Natural killer cell (primary cell): ENCODE measurements around the gene PDCD2L. TPM values are rescaled to one million over a fixed set of nuclear protein-coding genes. Genes with fewer than 3 reads are reported as not detected.

Experiments
- ATAC-seq, 3 donors: fragments of 150-1000 bp in 2 of 3; fragments of 200-7000 bp in 1 of 3; cut with Tn5 transposase; 1 replicate in 1 of 3; 2 replicates in 2 of 3; pipeline ENCODE4 v1.10.0; 2021; ENCODE audit warnings: mild to moderate bottlenecking in 2 of 3, moderate library complexity in 2 of 3
- DNase-seq, 2 donors: peaks; one replicate each; pipeline versions ENCODE4 v3.0.0 to v3.0.0-alpha.2; 2013 to 2021; ENCODE audit warnings: mixed read lengths in 1 of 2
- H3K27ac ChIP-seq: one replicate; pipeline ENCODE4 v1.5.1; 2013; ENCODE audit warnings: mild to moderate bottlenecking, low read length
- H3K27me3 ChIP-seq: one replicate; pipeline ENCODE4 v1.6.1; 2013; ENCODE audit warnings: low read length; ENCODE audit not compliant: control insufficient read depth, insufficient read depth
- H3K36me3 ChIP-seq: one replicate; pipeline ENCODE4 v1.6.1; 2013; ENCODE audit warnings: low read length; ENCODE audit not compliant: control insufficient read depth, insufficient read depth
- H3K4me1 ChIP-seq: one replicate; pipeline ENCODE4 v1.6.1; 2013; ENCODE audit warnings: low read length; ENCODE audit not compliant: control insufficient read depth, insufficient read depth
- H3K4me3 ChIP-seq: one replicate; pipeline ENCODE4 v1.5.1; 2013; ENCODE audit warnings: low read length
- H3K9me3 ChIP-seq: one replicate; pipeline ENCODE4 v1.6.1; 2013; ENCODE audit warnings: low read length; ENCODE audit not compliant: control insufficient read depth, insufficient read depth
- H3K27ac Mint-ChIP-seq, 2 donors: one replicate each; pipeline ENCODE4 v1.8.0; 2022; ENCODE audit warnings: mild to moderate bottlenecking in 2 of 2, mixed read lengths in 2 of 2, moderate library complexity in 1 of 2
- H3K27me3 Mint-ChIP-seq, 2 donors: one replicate each; pipeline ENCODE4 v1.8.0; 2022; ENCODE audit warnings: low read depth in 2 of 2, mixed read lengths in 2 of 2
- H3K36me3 Mint-ChIP-seq: one replicate; pipeline ENCODE4 v1.8.0; 2022; ENCODE audit warnings: mixed read lengths
- H3K4me1 Mint-ChIP-seq, 2 donors: one replicate each; pipeline ENCODE4 v1.8.0; 2022; ENCODE audit warnings: mixed read lengths in 2 of 2
- H3K4me3 Mint-ChIP-seq: one replicate; pipeline ENCODE4 v1.8.0; 2022; ENCODE audit warnings: mild to moderate bottlenecking, moderate library complexity, mixed read lengths
- H3K9me3 Mint-ChIP-seq, 2 donors: one replicate each; pipeline ENCODE4 v1.8.0; 2022; ENCODE audit warnings: mixed read lengths in 2 of 2
- WGBS: methylation state at CpG from one replicate; pipeline ENCODE4 v1.1.7; 2013; ENCODE audit warnings: missing lambda C conversion rate; ENCODE audit not compliant: insufficient coverage; 5-methylcytosine and 5-hydroxymethylcytosine counted together
- intact Hi-C: fragments of 100-400 bp; cut with micrococcal nuclease; formaldehyde crosslinking; loops from one replicate; pipeline ENCODE4 v1.14.2; 2022
- total RNA-seq, 4 donors: library from RNA; stranded (reverse); fragments of 120-200 nt in 1 of 4; gene quantifications; one replicate each; pipeline versions ENCODE4 v1.2.3 to v1.2.4, GENCODE V29; 2013 to 2022
- TF ChIP-seq, protein P1 (sequence below): fragments of 200-600 bp; IDR thresholded peaks from one replicate; pipeline ENCODE4 v1.8.0; 2022; ENCODE audit warnings: antibody characterized with exemption

The PDCD2L gene
- total RNA-seq, 3 donors from 2014 or later (not counting 1 experiment from before 2014, with no cell fraction given) = 4.7 to 8.6 (median 5.6) TPM

DNA sequence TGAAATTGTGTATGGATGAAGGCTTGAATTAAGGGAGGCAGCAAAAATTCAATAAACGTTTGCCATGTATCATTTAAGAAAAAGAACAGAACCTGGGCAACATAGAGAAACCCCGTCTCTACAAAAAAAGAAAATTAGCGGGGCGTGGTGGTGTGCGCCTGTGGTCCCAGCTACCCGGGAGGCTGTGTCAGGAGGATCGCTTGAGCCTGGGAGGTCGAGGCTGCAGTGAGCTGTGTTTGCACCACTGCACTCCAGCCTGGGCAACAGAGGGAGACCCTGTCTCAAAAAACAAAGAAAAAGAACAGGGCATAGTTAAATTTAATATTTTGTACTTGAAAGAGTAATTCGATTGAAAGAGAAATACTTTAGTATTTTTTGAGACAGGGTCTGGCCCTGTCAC is 25.4 kb downstream of the PDCD2L start:
- DNase-seq = no peak
- no peak overlapping the region for H3K27ac ChIP-seq
- peaks cover 10% of the 10 kb centered on the region for H3K36me3 ChIP-seq
- Mint-ChIP-seq H3K27me3 (no peaks in the 10 kb centered on the region), H3K4me3 (peak overlapping the region; percentile 89), H3K9me3 (no peaks in the 10 kb centered on the region), H3K27ac (peak overlapping the region in 1 of 2 donors; percentile 87), H3K4me1 (peaks cover 26 to 28% of the 10 kb centered on the region in 2 donors), H3K36me3 (no peaks in the 10 kb centered on the region)
- TF ChIP-seq, protein P1, sequence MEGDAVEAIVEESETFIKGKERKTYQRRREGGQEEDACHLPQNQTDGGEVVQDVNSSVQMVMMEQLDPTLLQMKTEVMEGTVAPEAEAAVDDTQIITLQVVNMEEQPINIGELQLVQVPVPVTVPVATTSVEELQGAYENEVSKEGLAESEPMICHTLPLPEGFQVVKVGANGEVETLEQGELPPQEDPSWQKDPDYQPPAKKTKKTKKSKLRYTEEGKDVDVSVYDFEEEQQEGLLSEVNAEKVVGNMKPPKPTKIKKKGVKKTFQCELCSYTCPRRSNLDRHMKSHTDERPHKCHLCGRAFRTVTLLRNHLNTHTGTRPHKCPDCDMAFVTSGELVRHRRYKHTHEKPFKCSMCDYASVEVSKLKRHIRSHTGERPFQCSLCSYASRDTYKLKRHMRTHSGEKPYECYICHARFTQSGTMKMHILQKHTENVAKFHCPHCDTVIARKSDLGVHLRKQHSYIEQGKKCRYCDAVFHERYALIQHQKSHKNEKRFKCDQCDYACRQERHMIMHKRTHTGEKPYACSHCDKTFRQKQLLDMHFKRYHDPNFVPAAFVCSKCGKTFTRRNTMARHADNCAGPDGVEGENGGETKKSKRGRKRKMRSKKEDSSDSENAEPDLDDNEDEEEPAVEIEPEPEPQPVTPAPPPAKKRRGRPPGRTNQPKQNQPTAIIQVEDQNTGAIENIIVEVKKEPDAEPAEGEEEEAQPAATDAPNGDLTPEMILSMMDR = no peak
- ATAC-seq = no peak
- intact Hi-C loops = no loop called here
- H3K27me3 ChIP-seq = no peaks in the 10 kb centered on the region
- H3K4me1 ChIP-seq = peaks cover 23% of the 10 kb centered on the region
- 70% methylated on average over 9 of the region's 9 CpGs for WGBS
- peak overlapping the region; percentile 88 for H3K4me3 ChIP-seq
- no peaks in the 10 kb centered on the region for H3K9me3 ChIP-seq

DNA sequence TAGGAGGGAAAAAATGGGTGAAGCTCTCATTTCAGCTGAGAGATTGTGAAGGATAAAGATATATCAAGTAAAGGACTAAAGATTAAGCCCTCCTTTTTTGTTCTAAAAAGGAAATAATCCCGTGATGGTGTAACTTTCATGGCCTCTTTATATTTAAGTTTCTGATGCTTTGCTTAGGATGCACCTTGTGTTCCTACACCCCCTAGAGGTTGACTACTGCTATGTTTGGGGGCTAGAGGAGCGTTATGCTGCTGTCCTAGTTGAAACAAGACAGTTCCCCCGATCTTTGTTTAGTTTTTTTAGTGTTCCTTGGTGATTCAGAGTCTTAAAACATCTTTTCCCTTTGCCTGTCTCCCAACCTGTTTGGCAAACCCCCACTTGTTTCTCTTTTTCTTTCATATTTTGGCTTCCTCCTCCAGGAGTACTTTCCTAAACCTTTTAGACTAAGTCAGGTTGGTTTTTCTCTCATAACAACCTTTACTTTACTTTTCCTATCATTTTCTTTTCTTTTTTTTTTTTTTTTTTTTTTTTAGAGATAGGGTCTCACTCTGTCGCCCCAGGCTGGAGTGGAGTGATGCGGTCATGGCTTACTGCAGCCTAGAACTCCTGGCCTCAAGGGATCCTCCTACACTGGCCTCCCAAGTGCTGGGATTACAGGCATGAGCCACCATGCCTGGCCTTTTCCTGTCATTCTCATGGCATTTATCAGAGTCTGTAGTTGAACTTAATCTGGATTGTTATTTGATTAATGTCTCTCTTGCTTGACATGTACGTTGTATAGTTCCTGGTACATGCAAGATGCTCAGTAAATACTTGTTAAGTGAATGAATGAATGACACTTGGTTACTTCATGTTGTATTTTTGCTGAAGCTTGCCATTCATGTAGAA is 26.8 kb downstream of the PDCD2L start:
- Mint-ChIP-seq H3K27ac (peak overlapping the region; percentile 70 to 81), H3K4me1 (peaks cover 26 to 28% of the 10 kb centered on the region in 2 donors), H3K27me3 (no peaks in the 10 kb centered on the region), H3K36me3 (no peaks in the 10 kb centered on the region), H3K4me3 (peak overlapping the region; percentile 77), H3K9me3 (no peaks in the 10 kb centered on the region)
- H3K4me1 ChIP-seq = peaks cover 23% of the 10 kb centered on the region
- DNase-seq = peak in 1 of 2 donors; percentile 82
- H3K27me3 ChIP-seq = no peaks in the 10 kb centered on the region
- no peak overlapping the region for H3K27ac ChIP-seq
- no peaks in the 10 kb centered on the region for H3K9me3 ChIP-seq
- TF ChIP-seq, protein P1 = peak; percentile 74
- H3K36me3 ChIP-seq = peaks cover 21% of the 10 kb centered on the region
- peak; percentile 53 to 72 (median 56) for ATAC-seq
- intact Hi-C loops = loop anchor here (2.0 kb wide), 1 partner anchor 72 kb away; no protein-coding TSS in a partner anchor
- no peak overlapping the region for H3K4me3 ChIP-seq
- WGBS = 56% methylated on average over 5 of the region's 6 CpGs

DNA sequence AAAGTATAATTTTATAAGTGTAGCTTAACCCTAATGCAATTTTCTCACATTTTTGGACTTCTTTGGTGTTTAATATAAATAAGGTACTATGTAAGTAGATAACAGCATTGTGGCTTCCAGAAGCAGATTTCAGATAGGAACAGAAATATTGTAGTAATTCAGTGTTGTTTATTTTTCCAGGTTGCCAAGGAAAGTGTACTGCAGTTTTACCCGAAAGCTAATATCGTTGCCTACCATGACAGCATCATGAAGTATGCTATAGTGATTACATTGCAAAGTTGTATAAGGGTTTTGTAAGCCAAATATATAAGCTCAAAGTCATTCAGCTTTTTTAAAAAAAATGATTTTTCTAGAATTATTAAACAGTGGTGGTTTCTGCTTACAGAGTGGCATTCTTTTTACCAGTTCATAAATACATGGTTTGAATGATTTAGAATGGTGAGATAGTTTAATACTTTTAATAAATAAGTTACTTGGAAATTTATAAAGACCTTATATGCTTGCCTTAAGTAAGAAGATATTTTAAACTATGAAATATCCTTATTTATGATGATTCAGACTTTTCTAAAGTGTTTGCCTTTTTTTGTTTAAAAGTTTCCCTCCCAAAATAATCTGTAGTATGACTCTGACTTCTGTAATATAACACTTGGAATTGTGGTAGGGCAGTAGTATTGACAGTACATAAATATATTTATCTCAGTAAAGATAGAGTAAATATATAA is 27.6 kb downstream of the PDCD2L start:
- Mint-ChIP-seq H3K4me3 (no peak overlapping the region), H3K27me3 (no peaks in the 10 kb centered on the region), H3K9me3 (no peaks in the 10 kb centered on the region), H3K27ac (no peak overlapping the region), H3K36me3 (no peaks in the 10 kb centered on the region), H3K4me1 (peaks cover 26 to 28% of the 10 kb centered on the region in 2 donors)
- Histone ChIP-seq H3K27ac (no peak overlapping the region), H3K27me3 (no peaks in the 10 kb centered on the region), H3K4me1 (peaks cover 23% of the 10 kb centered on the region), H3K4me3 (no peak overlapping the region), H3K36me3 (peaks cover 24% of the 10 kb centered on the region), H3K9me3 (no peaks in the 10 kb centered on the region)
- TF ChIP-seq, protein P1 = no peak
- no peak for DNase-seq
- 89% methylated on average over 2 of the region's 2 CpGs for WGBS
- ATAC-seq = no peak
- intact Hi-C loops = loop anchor here (2.0 kb wide), 1 partner anchor 73 kb away; no protein-coding TSS in a partner anchor
